ENCODE data around the gene PDILT.

Gene PDILT

GRCh38 chr16:20393801-20394577, 10.5 kb downstream of the PDILT start:
- TF ChIP-seq CTCF (IDR thresholded peaks at IDR 0.05; ENCODE audit: low read depth, low read length), result no peak
- no peaks in the 10 kb centered on the region for H3K36me3 ChIP-seq
- no peaks in the 10 kb centered on the region for H3K4me1 ChIP-seq
- no peaks in the 10 kb centered on the region for H3K27me3 ChIP-seq
- no peaks in the 10 kb centered on the region; the same call in 1 of the 2 replicates for H3K9me3 ChIP-seq
- DNase-seq, result no peak
- H3K4me3 ChIP-seq (ENCODE audit: low read depth, low read length), result no peak overlapping the region

- H3K36me3 ChIP-seq, result no peaks in the 10 kb centered on the region
- no peaks in the 10 kb centered on the region for H3K4me1 ChIP-seq
- DNase-seq, result no peak
- H3K27me3 ChIP-seq, result no peaks in the 10 kb centered on the region
- no peak for TF ChIP-seq CTCF (IDR thresholded peaks at IDR 0.05; ENCODE audit: low read depth, low read length)
- no peak overlapping the region for H3K4me3 ChIP-seq (ENCODE audit: low read depth, low read length)
- H3K9me3 ChIP-seq, result no peaks in the 10 kb centered on the region
Observed at GRCh38 chr16:20391045-20391444, 13.5 kb downstream of the PDILT start.

GRCh38 chr16:20388854-20389253, 15.7 kb downstream of the PDILT start:
- DNase-seq, result no peak
- H3K4me3 ChIP-seq (ENCODE audit: low read depth, low read length), result no peak overlapping the region

GRCh38 chr16:20387978-20388377, 16.6 kb downstream of the PDILT start:
- H3K4me1 ChIP-seq, result no peaks in the 10 kb centered on the region
- no peak overlapping the region for H3K4me3 ChIP-seq (ENCODE audit: low read depth, low read length)
- TF ChIP-seq CTCF (IDR thresholded peaks at IDR 0.05; ENCODE audit: low read depth, low read length), result no peak
- H3K9me3 ChIP-seq, result no peaks in the 10 kb centered on the region
- H3K36me3 ChIP-seq, result no peaks in the 10 kb centered on the region
- H3K27me3 ChIP-seq, result no peaks in the 10 kb centered on the region
- no peak for DNase-seq

More at GRCh38 chr16:20388854-20389253, 15.7 kb downstream of the PDILT start:
- Histone ChIP-seq H3K27me3 (no peaks in the 10 kb centered on the region), H3K4me1 (no peaks in the 10 kb centered on the region), H3K9me3 (no peaks in the 10 kb centered on the region), H3K36me3 (no peaks in the 10 kb centered on the region)
- no peak for TF ChIP-seq CTCF (IDR thresholded peaks at IDR 0.05; ENCODE audit: low read depth, low read length)

- H3K27me3 ChIP-seq, result no peaks in the 10 kb centered on the region
- peak; percentile 86 for TF ChIP-seq CTCF (IDR thresholded peaks at IDR 0.05; ENCODE audit: low read depth, low read length)
- peak; percentile 61 for DNase-seq
- no peak overlapping the region for H3K4me3 ChIP-seq (ENCODE audit: low read depth, low read length)
- no peaks in the 10 kb centered on the region for H3K9me3 ChIP-seq
- no peaks in the 10 kb centered on the region for H3K4me1 ChIP-seq
- H3K36me3 ChIP-seq, result no peaks in the 10 kb centered on the region
Observed at GRCh38 chr16:20385844-20386832, 18.4 kb downstream of the PDILT start.

Measured in BE2C (cell line).